SHP77 (cell line): ENCODE measurements around the gene GEMIN2.
"Not testable (repeated sequence)": the region's sequence is repeated elsewhere in the genome, so short reads cannot be mapped to it uniquely, and the experiment has no call there.

ENCODE experiments used
- DNase-seq, 2 experiments: peaks; one replicate each; lab custom pipeline; 2025; lab: John Stamatoyannopoulos, UW

The GEMIN2 gene

DNA sequence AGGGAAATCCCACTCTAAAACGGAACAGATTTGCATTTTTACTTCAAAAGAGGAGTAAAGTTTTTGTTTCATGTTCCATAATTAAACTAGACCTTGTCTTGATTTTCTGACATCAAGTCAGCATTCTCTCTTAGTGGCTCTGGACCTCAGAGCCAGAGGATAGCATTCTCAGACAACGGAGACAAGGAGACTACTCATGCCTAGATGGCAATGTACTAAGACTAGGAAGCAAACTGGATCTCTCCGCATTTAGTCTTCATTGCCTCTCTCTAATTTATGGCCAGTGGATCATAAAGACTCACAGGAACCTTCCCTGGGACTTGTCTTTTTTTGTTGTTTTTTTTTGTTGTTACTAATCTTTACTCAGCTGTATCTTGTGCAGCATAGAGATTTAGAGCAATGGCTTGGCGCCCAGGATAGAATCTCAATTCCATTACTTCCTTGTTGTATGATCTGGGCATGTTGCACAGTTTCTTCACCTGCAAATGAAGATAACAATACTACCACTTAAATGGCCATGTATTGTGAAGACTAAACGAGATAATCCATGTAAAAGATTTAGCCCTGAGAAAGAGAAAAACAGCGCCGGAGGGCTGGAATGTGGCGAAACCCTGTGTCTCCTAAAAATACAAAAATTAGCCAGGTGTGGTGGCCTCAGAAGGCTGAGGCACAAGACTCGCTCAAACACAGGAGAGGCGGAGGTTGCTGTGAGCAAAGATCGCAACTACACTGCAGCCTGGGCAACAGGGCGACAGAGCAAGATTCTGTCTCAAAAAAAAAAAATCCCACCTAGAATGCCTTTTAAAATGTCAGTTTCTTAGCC, 4.0 kb upstream of the GEMIN2 start:
- no peak for DNase-seq

DNA sequence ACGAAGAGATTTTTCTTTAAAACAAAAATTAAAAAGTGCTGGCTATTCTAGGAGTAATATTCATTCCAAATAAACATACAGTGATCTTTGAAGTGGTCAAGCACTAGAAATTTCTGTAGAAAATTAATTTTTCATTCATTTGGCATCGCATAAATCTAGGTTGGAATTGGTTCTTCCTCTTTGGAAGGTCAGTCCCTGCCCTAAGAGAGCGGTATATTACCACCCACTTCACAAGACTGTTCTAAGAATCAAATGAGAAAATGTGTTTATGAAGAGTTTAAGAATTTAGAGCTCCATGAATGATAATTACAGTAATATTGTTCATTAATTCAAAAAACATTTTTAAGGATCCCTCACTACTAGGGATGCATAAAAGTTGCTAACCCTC, 444 bp upstream of the GEMIN2 start:
- DNase-seq, result no peak

DNA sequence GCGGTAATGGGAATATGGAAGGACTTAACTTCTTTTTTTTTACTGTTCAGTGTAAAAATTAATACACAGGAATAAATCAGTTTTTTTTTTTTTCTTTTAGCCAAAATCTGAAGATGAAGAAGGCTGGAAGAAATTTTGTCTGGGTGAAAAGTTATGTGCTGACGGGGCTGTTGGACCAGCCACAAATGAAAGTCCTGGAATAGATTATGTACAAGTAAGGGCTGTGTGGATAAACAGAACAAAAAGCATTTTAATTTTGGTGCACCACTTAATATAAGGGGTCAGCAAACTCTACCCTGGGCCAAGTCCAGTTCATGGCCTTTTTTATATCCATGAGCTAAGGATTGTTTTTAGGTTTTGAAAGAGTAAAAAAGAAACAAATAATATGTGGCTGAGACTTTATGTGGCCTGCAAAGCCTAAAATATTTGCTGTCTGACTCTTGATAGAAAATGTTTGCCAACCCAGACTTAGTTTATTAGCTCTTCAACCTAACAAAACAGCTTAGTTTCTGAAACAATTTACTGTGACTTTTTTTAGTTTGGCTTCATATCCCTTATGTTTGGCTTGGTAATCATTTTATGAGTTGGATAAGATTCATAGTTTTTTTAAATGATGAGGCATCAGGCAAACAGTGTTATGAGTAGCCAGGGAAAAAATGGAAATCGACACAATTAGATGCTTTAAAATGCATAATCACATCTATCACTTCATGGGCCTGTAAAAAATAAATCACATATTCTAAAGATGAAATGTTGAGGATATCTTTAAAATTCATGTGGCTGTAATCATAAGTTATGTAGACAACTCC, 8.4 kb downstream of the GEMIN2 start:
- DNase-seq, result no peak

DNA sequence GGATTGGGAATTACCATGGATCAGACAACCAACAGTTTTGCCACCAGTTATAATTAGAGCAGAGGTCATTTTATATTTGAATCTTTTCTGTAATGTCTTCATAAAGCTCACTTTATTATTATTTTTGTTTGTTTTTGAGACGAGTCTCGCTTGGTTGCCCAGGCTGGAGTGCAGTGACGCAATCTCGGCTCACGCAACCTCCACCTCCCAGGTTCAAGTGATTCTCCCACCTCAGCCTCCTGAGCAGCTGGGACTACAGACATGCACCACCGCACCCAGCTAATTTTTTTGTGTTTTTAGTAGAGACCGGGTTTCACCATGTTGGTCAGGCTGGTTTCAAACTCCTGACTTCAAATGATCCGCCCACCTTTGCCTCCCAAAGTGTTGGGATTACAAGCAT, 23.7 kb downstream of the GEMIN2 start:
- not testable (repeated sequence) for DNase-seq

- no peak for DNase-seq
Observed at GRCh38 chr14:39138440-39138839, 24.3 kb downstream of the GEMIN2 start.

DNA sequence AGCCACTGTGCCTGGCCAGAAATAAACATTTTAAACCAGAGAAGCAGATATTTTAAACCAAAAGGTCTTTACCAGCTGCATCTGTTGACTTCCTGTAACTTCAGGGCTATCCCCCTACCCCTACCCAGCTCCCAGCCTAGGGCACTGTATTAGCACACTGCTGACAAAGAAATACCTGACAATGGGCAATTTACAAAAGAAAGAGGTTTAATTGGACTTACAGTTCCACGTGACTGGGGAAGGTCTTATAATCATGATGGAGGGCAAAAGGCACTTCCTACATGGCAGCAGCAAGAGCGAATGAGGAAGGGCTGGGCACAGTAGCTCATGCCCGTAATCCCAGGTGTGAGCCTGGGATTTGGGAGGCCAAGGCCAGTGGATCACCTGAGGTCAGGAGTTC, 26.0 kb downstream of the GEMIN2 start:
- DNase-seq, result no peak

- DNase-seq, result not testable (repeated sequence)
Observed at GRCh38 chr14:39141623-39142022, 27.5 kb downstream of the GEMIN2 start.

- not testable (repeated sequence) for DNase-seq
Observed at GRCh38 chr14:39143226-39143625, 29.1 kb downstream of the GEMIN2 start.

DNA sequence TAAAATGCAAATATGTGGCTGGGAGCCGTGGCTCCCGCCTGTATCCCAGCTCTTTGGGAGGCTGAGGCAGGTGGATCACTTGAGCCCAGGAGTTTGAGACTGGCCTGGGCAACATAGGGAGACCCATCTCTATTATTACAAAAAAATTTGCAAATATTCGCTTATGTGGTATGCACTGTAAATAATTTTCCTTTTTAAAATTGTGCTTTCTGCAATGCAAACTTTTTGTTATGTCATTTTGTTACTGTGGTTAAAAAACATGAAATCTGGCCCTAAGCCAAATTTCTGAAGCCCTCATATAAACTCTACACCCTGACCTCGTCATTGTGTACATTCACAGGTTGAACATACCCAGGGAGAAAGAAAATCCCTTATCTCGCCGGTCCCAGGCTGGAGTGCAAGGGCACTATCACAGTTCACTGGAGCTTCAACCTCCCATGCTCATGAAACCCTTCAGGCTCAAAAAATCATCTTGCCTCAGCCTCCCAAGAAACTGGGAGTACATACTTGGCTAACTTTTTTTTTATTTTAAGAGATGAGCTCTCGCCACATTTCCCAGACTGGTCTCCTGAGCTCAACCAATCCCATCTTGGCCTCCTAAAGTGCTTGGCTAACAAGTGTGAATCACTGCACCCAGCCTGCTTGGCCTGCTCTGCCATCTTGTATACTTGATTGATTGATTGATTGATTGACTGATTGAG, 31.3 kb downstream of the GEMIN2 start:
- DNase-seq, result no peak

DNA sequence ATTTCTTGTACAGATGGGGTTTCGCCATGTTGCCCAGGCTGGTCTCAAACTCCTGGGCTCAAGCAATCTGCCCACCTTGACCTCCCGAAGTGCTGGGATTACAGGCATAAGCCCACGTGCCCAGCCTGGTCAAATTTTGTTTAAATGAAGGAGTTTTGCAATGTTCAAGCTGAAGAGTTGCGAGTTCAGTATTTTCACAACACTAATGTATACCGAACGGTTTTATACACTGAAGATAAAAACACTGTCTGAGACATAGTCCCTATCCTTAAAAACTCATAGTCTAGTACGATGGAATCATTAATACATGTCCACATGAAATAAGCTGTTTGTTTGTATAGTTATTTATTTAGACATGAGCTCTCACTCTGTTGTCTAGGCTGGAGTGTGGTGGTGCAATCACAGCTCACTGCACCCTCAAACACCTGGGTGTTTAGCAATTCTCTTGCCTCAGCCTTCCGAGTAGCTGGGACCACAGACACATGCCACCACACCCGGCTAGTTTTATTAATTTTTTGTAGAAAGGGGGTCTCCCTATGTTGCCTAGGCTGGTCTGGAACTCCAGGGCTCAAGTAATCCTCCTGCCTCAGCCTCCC, 40.6 kb downstream of the GEMIN2 start:
- DNase-seq, result no peak

- no peak for DNase-seq
Observed at GRCh38 chr14:39157491-39157890, 43.4 kb downstream of the GEMIN2 start.

GRCh38 chr14:39158222-39158858, 44.2 kb downstream of the GEMIN2 start:
- no peak for DNase-seq

- no peak for DNase-seq
Observed at GRCh38 chr14:39160494-39160893, 46.4 kb downstream of the GEMIN2 start.

GRCh38 chr14:39167797-39168320, 53.7 kb downstream of the GEMIN2 start:
- DNase-seq, result not testable (repeated sequence)

- no peak for DNase-seq
Observed at GRCh38 chr14:39168591-39168990, 54.5 kb downstream of the GEMIN2 start.

DNA sequence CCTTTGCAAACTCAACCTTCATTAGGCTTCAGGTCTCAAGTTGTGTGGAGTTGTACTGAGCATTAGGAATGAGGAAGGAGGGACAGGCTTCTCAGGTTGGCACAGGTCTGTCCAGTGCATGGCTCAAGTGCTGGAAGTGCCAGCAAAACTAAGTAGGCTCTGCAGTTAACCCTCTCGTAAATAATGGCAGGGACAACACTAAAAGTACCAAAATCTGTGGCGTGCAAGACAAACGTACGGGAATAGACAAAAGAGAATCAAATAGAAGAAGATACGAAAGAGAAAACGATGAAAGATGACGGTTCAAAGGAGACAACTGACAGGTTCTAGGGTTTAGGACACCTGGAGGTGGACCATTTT, 55.4 kb downstream of the GEMIN2 start:
- peak in 1 of 2 experiments; percentile 32 for DNase-seq

DNA sequence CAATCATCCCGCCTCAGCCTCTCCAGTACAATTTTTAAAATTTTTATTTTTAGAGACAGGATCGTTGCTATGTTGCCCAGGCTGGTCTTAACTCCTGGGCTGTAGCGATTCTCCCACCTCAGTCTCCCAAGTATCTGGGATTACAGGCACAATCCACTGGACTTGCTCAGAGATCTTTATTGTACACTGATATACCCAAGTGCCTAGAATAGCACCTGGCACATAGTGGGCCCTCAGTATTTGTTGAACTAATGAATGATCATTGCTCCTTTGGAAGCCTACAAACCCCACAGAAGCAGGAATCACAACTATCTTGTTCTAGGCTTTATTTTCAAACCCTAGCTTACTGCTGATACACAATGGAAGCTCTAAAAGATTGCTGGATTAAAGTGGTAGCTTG, 59.1 kb downstream of the GEMIN2 start:
- DNase-seq, result no peak

DNA sequence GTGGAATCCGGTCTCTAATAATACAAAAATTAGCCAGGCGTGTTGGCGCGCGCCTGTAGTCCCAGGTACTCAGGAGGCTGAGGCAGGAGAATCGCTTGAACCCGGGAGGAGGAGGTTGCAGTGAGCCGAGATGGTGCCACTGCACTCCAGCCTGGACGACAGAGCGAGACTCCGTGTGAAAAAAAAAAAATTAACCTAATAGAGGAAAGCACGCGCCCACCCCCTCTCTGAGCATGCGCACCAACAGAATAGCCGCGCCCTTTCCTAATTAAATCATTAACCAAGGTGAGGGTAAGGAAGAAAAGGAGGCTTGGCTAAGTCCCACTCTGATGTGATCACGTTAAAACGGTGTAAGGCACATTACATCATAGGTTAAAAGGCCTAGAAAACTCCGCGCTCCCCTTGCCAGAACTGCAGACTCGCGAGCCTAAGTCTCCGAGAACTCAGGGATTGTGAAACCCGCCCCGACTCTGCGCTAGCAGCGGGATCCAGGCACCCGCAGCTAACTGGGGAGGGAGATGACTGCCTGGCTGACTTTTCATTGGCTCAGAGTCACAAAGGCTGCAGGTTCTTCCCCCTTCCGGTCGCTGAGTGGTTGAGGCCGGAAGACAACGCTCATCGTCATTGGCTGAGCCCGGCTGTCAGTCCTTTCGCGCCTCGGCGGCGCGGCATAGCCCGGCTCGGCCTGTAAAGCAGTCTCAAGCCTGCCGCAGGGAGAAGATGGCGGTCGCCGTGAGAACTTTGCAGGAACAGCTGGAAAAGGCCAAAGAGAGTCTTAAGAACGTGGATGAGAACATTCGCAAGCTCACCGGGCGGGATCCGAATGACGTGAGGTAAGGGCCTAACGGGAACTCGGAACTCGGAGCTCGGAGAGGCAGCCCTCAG, 60.7 kb downstream of the GEMIN2 start, which contains the start of gene PNN:
Gene PNN, plus strand, starts transcription at position 695 of the 885 bp plus-strand sequence. Its CDS starts 26 bp downstream, at position 721.
- DNase-seq, result peak; percentile 100

DNA sequence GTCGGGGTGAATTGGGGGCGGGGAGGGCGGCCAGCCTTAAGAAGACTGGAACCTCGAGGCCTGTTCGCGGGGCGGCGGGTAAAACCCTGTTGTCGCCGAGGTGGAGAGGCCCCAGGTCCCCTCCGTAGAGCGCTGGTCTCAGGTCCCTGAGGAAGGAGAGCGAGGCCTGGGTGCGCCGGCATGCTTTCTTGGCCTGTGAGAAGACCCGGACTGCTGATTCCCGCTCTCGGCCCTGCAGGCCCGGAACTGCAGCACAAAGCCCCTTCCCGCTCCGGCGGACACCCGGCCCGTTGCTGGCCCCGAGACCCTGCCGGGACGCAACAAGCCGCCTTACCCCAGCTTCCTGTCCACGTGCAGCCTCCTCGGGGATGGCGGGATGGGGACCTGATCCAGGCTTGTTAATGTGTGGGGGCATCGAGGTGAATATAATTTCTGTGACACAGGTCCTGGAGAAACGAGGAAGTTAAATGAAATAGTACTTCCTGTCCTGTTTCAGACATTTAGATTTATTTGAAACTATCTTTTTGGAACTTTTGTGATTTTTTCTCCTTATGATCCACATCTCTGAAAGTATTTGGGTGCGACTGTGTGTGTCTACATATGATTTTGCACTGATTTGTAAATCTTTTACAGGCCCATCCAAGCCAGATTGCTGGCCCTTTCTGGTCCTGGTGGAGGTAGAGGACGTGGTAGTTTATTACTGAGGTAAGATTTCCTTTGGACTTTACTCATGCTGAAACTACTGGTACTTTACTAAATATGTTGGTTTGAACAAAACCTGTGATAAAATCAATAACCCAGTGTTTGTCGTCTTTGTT, 61.5 kb downstream of the GEMIN2 start:
- peak; percentile 40 to 49 for DNase-seq
